Upper lobe of left lung (tissue), 4 donors: ENCODE results near the gene TRIM38.

ENCODE experiments used
- EP300 ChIP-seq, 4 donors: sonication (generic); formaldehyde crosslinking; IDR thresholded peaks; one replicate each; pipeline ENCODE4 v1.5.1; 2017; ENCODE audit warnings: antibody characterized with exemption in 4 of 4, control low read depth in 2 of 4
- POLR2AphosphoS5 ChIP-seq, 2 donors: sonication (generic); formaldehyde crosslinking; IDR thresholded peaks; one replicate each; pipeline ENCODE4 v1.5.1; 2017; ENCODE audit warnings: antibody characterized with exemption in 2 of 2
- TF ChIP-seq, protein P1 (sequence below), 6 experiments: fragments of 450-650 bp in 4 of 6; fragments of 200-600 bp in 2 of 6; sonication (generic) in 2 of 6; IDR thresholded peaks; one replicate each; pipeline ENCODE4 v1.5.1; 2016 to 2019; ENCODE audit warnings: antibody characterized with exemption in 6 of 6

DNA sequence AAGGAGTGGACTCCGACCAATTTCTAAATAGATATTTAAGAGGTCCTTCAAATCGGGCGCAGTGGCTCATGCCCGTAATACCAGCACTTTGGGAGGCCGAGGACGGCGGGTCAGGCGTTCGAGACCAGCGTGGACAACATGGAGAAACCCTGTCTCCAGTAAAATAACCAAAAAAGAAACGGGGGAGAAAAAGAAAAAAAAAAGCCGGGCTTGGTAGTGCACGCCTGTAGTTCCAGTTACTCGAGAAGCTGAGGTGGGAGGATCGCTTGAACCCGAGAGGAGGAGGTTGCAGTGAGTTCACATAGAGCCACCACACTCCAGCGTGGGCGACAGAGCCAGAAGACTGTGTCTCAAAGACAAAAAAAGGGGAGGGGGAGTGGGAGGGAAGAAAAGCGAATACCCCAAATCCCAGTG lies 71.3 kb downstream of the TRIM38 start:
- TF ChIP-seq, protein P1, sequence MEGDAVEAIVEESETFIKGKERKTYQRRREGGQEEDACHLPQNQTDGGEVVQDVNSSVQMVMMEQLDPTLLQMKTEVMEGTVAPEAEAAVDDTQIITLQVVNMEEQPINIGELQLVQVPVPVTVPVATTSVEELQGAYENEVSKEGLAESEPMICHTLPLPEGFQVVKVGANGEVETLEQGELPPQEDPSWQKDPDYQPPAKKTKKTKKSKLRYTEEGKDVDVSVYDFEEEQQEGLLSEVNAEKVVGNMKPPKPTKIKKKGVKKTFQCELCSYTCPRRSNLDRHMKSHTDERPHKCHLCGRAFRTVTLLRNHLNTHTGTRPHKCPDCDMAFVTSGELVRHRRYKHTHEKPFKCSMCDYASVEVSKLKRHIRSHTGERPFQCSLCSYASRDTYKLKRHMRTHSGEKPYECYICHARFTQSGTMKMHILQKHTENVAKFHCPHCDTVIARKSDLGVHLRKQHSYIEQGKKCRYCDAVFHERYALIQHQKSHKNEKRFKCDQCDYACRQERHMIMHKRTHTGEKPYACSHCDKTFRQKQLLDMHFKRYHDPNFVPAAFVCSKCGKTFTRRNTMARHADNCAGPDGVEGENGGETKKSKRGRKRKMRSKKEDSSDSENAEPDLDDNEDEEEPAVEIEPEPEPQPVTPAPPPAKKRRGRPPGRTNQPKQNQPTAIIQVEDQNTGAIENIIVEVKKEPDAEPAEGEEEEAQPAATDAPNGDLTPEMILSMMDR (IDR thresholded peaks at IDR 0.05) = no peak
- no peak for TF ChIP-seq EP300 (IDR thresholded peaks at IDR 0.05)
- no peak for TF ChIP-seq POLR2AphosphoS5 (IDR thresholded peaks at IDR 0.05)
